Measurements from ENCODE around the gene CCDC28A. TPM values are rescaled to one million over a fixed set of nuclear protein-coding genes. Genes with fewer than 3 reads are reported as not detected.

Gene CCDC28A
- total RNA-seq, 2 experiments from 2014 or later: 15.5 to 16.6 TPM

- H3K4me1 Mint-ChIP-seq: peaks cover 17% of the 10 kb centered on the region
- H3K27me3 Mint-ChIP-seq: no peaks in the 10 kb centered on the region
- no peaks in the 10 kb centered on the region for H3K9me3 Mint-ChIP-seq
- no peak for DNase-seq
- H3K4me3 Mint-ChIP-seq: peak overlapping the region; percentile 100
- peaks cover 2% of the 10 kb centered on the region for H3K36me3 Mint-ChIP-seq
- H3K27ac Mint-ChIP-seq: peak overlapping the region; percentile 100
These were observed 801 bp downstream of the CCDC28A start for GRCh38 chr6:138774370-138774769.

GRCh38 chr6:138776659-138777058, 3.1 kb downstream of the CCDC28A start:
- DNase-seq: no peak
- H3K27me3 Mint-ChIP-seq: no peaks in the 10 kb centered on the region
- H3K9me3 Mint-ChIP-seq: no peaks in the 10 kb centered on the region
- H3K4me3 Mint-ChIP-seq: no peak overlapping the region
- peaks cover 2% of the 10 kb centered on the region for H3K36me3 Mint-ChIP-seq
- no peak overlapping the region for H3K27ac Mint-ChIP-seq
- peaks cover 14% of the 10 kb centered on the region for H3K4me1 Mint-ChIP-seq

GRCh38 chr6:138778331-138778730, 4.8 kb downstream of the CCDC28A start:
- no peak overlapping the region for H3K27ac Mint-ChIP-seq
- H3K36me3 Mint-ChIP-seq: peaks cover 7% of the 10 kb centered on the region
- H3K4me1 Mint-ChIP-seq: peaks cover 8% of the 10 kb centered on the region
- DNase-seq: no peak
- H3K27me3 Mint-ChIP-seq: no peaks in the 10 kb centered on the region
- H3K4me3 Mint-ChIP-seq: no peak overlapping the region
- H3K9me3 Mint-ChIP-seq: no peaks in the 10 kb centered on the region

- DNase-seq: no peak
- Mint-ChIP-seq H3K36me3 (peaks cover 11% of the 10 kb centered on the region), H3K4me3 (no peak overlapping the region), H3K27ac (no peak overlapping the region), H3K27me3 (no peaks in the 10 kb centered on the region), H3K4me1 (peaks cover 7% of the 10 kb centered on the region), H3K9me3 (no peaks in the 10 kb centered on the region)
These were observed 8.7 kb downstream of the CCDC28A start for GRCh38 chr6:138782243-138782642.

- H3K27ac Mint-ChIP-seq: no peak overlapping the region
- no peak for DNase-seq
- no peaks in the 10 kb centered on the region for H3K27me3 Mint-ChIP-seq
- peaks cover 8% of the 10 kb centered on the region for H3K4me1 Mint-ChIP-seq
- no peak overlapping the region for H3K4me3 Mint-ChIP-seq
- H3K9me3 Mint-ChIP-seq: no peaks in the 10 kb centered on the region
- peaks cover 11% of the 10 kb centered on the region for H3K36me3 Mint-ChIP-seq
These were observed 11.5 kb downstream of the CCDC28A start for GRCh38 chr6:138785079-138785478.

GRCh38 chr6:138785980-138786379, 12.4 kb downstream of the CCDC28A start:
- H3K27me3 Mint-ChIP-seq: no peaks in the 10 kb centered on the region
- no peak for DNase-seq
- H3K4me3 Mint-ChIP-seq: no peak overlapping the region
- H3K27ac Mint-ChIP-seq: no peak overlapping the region
- peaks cover 15% of the 10 kb centered on the region for H3K36me3 Mint-ChIP-seq
- H3K4me1 Mint-ChIP-seq: peaks cover 8% of the 10 kb centered on the region
- H3K9me3 Mint-ChIP-seq: no peaks in the 10 kb centered on the region

GRCh38 chr6:138787138-138787537, 13.6 kb downstream of the CCDC28A start:
- Mint-ChIP-seq H3K4me3 (no peak overlapping the region), H3K27ac (no peak overlapping the region), H3K36me3 (peaks cover 21% of the 10 kb centered on the region), H3K4me1 (peaks cover 6% of the 10 kb centered on the region), H3K9me3 (no peaks in the 10 kb centered on the region), H3K27me3 (no peaks in the 10 kb centered on the region)
- DNase-seq: no peak

GRCh38 chr6:138795809-138796603, 22.4 kb downstream of the CCDC28A start, which contains the start of gene ECT2L:
ECT2L (plus strand) TSS chr6:138796087; CDS start chr6:138813275, 17,188 bp downstream.
- peak; percentile 11 for DNase-seq
- Mint-ChIP-seq H3K36me3 (peaks cover 11% of the 10 kb centered on the region), H3K27ac (no peak within 1 kb of the TSS), H3K4me3 (no peak within 1 kb of the TSS), H3K27me3 (peaks cover 26% of the 10 kb centered on the region), H3K9me3 (no peaks in the 10 kb centered on the region), H3K4me1 (no peaks in the 10 kb centered on the region)

GRCh38 chr6:138796771-138797170, 23.2 kb downstream of the CCDC28A start:
- Mint-ChIP-seq H3K27me3 (peaks cover 26% of the 10 kb centered on the region), H3K36me3 (peaks cover 7% of the 10 kb centered on the region), H3K4me3 (no peak overlapping the region), H3K9me3 (no peaks in the 10 kb centered on the region), H3K4me1 (no peaks in the 10 kb centered on the region), H3K27ac (no peak overlapping the region)
- no peak for DNase-seq

- H3K27me3 Mint-ChIP-seq: peaks cover 26% of the 10 kb centered on the region
- no peaks in the 10 kb centered on the region for H3K9me3 Mint-ChIP-seq
- DNase-seq: no peak
- H3K4me1 Mint-ChIP-seq: no peaks in the 10 kb centered on the region
- no peak overlapping the region for H3K4me3 Mint-ChIP-seq
- peaks cover under 1% of the 10 kb centered on the region for H3K36me3 Mint-ChIP-seq
- H3K27ac Mint-ChIP-seq: no peak overlapping the region
These were observed 24.4 kb downstream of the CCDC28A start for GRCh38 chr6:138797806-138798446.

GRCh38 chr6:138800377-138801150, 27.0 kb downstream of the CCDC28A start:
- DNase-seq: no peak
- H3K27ac Mint-ChIP-seq: no peak overlapping the region
- H3K4me3 Mint-ChIP-seq: no peak overlapping the region
- no peaks in the 10 kb centered on the region for H3K4me1 Mint-ChIP-seq
- H3K36me3 Mint-ChIP-seq: no peaks in the 10 kb centered on the region
- no peaks in the 10 kb centered on the region for H3K9me3 Mint-ChIP-seq
- H3K27me3 Mint-ChIP-seq: peaks cover 22% of the 10 kb centered on the region

GRCh38 chr6:138803331-138803730, 29.8 kb downstream of the CCDC28A start:
- Mint-ChIP-seq H3K9me3 (no peaks in the 10 kb centered on the region), H3K4me1 (no peaks in the 10 kb centered on the region), H3K27me3 (peaks cover 3% of the 10 kb centered on the region), H3K27ac (no peak overlapping the region), H3K4me3 (no peak overlapping the region), H3K36me3 (no peaks in the 10 kb centered on the region)
- DNase-seq: no peak

GRCh38 chr6:138803861-138804260, 30.3 kb downstream of the CCDC28A start:
- H3K9me3 Mint-ChIP-seq: no peaks in the 10 kb centered on the region
- no peak overlapping the region for H3K4me3 Mint-ChIP-seq
- peaks cover 3% of the 10 kb centered on the region for H3K27me3 Mint-ChIP-seq
- no peak for DNase-seq
- H3K27ac Mint-ChIP-seq: no peak overlapping the region
- no peaks in the 10 kb centered on the region for H3K4me1 Mint-ChIP-seq
- no peaks in the 10 kb centered on the region for H3K36me3 Mint-ChIP-seq

GRCh38 chr6:138805016-138805765, 31.6 kb downstream of the CCDC28A start:
- no peaks in the 10 kb centered on the region for H3K36me3 Mint-ChIP-seq
- H3K9me3 Mint-ChIP-seq: no peaks in the 10 kb centered on the region
- peaks cover 3% of the 10 kb centered on the region for H3K27me3 Mint-ChIP-seq
- H3K4me3 Mint-ChIP-seq: no peak overlapping the region
- DNase-seq: no peak
- H3K27ac Mint-ChIP-seq: no peak overlapping the region
- H3K4me1 Mint-ChIP-seq: no peaks in the 10 kb centered on the region
